Activated naive CD4-positive, alpha-beta T cell treated with Interleukin-2 at 50 U/mL for 16 hours (primary cell): ENCODE results near the gene EGLN1.
A peak's percentile ranks its signal among the peaks of the same experiment; 100 is the strongest.

Source experiments
- DNase-seq: peaks from one replicate; pipeline ENCODE4 v3.0.0-alpha.2; 2020

Gene EGLN1

DNA sequence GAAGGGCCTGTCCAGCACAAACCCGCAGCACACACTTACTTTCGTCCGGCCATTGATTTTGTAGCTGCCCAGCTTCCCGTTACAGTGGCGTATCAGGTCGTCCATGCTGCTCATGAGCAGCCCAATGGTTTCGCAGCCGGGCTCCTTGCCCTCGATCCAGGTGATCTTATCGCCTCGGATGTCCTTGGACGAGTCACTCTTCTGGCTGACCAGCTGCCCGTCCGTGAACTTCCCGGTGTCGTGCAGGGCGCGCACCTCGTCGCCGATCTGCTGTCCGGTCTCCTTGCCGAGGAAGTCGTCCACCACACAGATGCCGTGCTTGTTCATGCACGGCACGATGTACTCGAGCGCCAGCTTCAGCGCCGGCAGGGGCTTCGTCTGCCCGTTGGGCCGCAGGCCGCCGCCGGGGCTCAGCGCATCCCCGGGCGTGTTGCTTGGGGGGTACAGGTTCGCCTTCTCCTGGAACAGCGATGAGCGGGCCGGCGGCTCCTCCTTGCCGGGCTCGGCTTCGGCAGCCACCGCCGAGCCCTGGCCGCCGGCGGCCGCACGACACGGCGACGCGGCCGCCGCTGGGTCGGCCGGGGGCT lies 1.0 kb downstream of the EGLN1 start:
- peak; percentile 54 for DNase-seq

DNA sequence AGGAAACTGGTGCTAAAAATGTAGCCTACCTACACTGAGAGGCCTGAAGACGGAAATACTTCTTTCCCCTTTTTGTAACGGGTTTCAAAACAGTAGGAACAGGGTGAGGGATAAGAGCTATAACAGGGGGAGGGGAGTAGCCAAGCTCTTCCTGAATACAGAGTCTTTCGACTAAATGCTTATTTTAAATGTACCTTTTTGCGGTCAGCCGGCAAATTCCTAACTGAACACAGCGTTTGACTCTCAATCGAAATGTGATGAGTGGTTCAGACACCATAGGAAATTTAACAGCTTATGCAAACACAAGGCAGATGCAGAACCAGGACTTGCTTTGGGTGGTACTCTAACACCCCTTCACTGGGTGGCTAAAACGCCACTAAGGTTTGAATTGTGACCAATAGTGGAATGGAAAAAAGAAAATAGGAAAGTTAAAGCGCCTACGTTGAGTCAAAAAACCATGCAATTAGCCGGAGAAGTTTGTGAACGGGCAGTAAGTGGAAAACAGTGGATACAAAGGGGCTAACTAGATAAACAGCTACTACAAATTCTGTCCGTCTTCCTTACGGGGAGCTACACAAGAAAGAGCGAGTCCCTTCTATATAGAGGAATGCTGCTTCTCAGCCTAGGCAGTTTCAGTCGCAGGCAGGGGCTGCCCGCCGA lies 1.7 kb downstream of the EGLN1 start:
- DNase-seq, result no peak

DNA sequence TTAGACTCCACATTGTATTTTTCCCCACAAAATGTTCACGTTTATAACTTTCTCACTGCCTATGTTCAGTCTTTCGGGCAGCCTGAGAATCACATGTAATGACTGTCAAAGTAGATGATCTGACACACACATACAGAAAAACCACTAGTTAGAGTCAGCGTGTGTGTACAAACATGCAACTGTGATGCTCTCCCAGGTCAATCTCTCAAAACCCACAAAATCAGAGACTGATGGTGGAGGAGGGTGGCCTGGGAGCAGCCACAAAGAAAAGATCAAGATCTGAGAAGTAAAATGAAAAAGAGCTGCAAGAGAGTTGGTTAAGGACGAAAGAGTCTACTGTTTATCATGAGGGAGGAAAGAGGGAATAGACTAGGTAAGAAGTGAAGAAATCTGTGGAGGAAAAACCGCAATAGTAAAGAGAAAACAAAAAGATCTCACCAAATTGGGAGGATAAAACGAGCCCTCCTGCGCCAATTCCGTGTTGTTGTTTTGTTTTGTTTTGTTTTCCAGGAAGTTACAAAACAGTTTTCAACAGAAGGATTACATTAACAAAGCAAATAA lies 2.3 kb downstream of the EGLN1 start:
- no peak for DNase-seq

DNA sequence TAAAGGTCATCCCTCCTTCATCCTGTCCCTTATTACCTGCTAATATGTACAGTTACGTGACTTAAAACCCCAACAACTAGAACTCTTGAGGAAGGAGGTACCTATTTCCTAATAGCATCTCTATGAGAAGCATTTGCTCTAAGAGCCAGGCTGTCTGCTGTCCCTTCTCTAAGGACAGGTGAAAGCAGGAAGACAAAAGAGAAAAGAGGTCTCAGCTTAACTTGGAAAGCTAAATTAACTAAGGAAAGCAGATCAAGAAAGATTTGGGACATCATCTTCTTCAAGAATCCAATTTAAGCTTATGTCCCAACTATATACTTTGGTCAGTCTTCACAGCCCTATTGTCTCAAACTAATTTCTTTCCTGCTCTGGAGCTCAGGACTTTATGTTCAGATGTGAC lies 2.9 kb downstream of the EGLN1 start:
- no peak for DNase-seq

DNA sequence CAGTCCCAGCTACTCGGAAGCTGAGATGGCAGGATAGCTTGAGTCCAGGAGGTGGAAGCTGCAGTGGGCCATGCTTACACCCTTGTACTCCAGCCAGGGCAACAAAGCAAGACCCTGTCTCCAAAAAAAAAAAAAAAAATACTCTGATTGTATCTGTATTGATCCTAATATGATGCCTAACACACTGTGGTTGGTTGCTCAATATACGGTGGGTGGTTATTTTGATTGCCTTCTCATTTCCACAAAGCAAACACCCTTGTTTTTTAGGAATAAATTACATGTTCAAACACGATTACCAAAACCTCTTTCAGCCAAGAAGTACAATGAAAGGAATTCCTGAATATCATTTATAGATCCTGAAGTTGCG lies 3.4 kb downstream of the EGLN1 start:
- DNase-seq, result no peak

DNA sequence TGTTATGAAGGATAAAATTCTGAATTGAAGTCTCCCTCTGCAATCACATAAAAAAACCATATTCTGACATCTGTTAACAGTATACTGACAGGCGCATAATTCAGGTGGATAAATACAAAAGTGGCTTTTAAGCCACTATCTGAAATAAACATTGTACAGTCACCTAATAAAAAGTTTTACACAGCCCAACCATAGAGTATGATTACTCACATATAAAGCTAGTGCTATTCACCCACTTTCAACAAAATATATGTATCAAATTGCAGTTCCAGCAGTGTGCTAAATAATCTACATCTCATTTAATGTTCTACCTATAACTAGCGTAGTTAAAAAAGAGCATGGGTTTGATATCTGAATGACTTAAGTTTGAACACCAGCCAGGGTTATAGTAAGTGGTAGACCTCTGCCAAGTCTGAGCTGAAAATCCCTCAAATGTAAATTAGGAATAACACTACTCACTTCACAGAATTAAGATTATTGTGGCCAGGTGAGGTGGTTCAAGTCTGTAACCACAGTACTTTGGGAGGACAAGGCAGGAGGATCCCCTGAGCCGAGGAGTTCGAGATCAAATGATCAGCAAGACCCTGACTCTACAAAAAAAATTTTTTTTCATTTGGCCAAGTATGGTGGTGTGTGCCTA lies 3.9 kb downstream of the EGLN1 start:
- DNase-seq, result no peak

DNA sequence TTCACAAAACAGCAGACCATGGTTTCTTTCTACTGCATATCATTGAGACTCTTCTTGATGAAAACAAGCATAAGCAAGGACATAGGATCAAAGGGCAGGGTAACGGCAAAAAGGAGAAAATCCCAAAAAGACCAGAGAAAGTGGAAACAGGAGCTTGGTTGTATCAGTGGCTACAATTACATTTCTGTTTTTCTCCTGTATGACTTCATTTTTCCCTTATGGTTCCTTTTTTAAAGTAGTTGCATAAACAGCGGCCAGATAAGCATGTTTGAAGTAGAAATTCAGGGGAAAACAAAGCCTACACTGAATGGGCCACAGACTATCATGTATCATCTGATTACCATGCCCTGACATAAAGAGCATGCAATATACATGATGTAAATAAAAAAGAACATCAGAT lies 4.6 kb downstream of the EGLN1 start:
- DNase-seq, result no peak

DNA sequence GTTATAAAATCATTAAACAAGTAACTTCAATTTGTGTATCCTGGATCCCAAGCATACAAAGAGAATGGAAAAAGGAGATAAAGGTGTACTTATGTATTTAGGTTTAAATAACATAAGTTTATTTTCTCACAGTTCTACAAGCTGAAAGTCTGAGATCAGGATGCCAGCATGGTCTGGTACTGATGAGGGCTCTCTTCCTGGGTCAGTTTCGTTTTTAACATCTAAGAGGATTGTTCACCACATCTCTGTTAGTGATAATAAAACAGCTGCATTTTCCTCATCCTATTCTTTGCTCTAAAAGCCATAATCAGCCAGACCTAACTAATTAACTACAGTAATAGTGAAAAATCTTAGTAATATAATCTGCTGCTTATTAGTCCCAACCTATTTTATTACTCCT lies 5.2 kb downstream of the EGLN1 start:
- DNase-seq, result no peak

DNA sequence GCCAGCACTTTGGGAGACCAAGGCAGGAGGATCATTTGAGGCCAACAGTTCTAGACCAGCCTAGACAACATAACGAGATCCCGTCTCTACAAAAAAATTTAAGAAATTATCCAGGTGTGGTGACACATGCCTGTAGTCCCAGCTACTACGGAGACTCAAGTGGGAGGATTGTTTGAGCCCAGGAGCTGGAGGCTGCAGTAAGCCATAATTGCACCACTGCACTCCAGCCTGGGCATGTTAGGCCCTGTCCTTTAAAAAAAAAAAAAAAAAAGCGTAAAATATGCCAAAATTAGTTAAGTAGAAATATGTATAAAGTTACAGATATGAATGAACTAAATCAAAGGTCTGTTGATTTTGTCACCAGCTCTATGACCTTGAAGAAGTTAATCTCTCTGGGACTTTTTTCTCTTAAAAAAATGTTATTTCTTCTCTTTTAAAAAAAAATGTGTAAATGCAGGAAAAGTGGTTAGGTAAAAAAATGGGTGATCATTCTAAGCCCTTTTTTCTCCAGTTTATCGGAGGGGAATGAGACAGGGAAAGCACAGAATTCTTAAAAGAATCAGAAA lies 7.0 kb downstream of the EGLN1 start:
- DNase-seq, result no peak

DNA sequence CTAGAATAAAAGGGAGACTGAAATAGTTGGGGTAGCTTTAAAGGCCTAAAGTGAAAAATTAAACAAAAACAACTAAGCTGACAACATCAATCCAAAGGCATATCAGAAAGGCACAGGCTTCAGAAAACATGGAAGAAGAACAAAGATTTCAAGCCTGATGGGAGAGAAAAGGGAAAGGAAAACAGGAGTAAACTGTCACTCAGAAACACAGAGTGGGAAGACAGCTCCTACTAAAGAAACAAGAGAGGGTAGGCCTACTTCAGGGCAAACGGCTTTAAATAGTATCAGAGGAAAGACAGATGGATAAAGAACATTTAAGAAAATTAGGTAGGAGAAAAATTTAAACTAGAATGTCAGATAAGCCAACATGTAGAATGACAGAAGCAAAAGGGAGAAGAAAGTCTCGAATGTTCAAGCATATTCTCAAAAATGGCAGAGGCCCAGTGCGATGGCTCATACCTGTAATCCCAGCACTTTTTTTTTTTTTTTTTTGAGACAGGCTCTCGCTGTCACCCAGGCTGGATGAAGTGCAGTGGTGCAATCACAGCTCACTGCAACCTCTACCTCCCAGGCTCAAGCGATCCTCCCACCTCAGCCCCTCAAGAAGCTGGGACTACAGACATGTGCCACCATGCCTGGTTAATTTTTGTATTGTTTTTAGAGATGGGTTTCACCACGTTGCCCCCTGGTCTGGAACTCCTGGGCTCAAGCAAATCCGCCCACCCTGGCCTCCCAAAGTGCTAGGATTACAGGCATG lies 7.6 kb downstream of the EGLN1 start:
- no peak for DNase-seq

DNA sequence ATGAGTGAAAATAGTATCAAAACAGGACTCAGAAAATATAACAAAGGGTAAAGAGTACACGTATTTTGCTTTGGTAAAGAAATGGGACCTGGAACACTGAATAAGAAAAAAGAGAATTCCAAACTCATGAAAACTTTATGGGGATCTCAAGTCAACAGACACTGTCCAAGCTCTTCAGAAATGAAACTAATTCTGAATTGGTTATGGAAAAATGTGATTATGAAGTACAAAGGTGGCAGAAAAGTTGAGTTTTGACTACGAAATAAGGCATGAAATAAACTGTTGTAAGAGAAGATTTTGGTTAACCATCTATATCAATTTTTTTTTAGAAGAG lies 8.4 kb downstream of the EGLN1 start:
- DNase-seq, result no peak

DNA sequence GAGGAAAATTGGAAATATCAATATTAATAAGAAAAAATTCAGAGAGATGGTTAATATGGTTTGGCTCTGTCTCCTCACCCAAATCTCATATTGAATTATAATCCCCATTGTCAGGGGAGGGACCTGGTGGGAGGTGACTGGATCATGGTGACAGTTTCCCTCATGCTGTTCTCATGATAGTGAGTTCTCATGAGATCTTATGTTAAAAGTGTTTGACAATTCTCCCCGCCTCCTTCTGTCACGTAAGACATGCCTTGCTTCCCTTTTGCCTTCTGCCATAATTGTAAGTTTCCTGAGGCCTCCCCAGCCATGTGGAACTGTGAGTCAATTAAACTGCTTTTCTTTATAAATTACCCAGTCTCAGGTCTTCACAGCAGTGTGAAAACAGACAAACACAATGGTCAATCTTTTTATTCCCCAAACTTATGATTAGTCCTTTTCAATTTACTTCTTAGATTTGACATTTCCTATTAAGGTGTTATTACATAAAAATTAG lies 11.0 kb downstream of the EGLN1 start:
- no peak for DNase-seq

DNA sequence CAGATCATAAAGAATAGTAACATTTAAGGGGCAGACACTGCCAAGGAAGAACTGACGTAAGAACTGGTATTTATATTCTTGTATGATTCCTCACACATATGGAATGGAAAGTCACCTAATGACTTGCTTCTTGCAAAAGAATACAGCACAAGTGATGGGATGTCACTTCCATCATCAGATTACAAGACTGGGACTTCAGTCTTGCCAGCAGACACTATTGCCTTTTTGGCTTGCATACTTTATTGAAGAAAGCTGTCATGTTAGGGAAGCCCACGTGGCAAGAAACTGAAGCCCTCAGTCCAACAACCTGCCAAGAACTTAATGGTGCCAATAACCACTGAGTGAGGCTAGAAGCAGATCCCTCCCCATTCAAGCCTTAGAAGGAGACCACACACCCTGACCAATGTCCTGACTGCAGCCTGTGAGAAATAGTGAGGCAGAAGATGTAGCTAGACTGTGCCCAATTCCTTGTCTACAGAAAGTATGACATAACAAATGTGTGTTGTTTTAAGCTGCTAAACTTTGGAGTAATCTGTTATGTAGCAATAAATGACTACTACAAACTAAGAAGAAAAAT lies 12.0 kb downstream of the EGLN1 start:
- no peak for DNase-seq

DNA sequence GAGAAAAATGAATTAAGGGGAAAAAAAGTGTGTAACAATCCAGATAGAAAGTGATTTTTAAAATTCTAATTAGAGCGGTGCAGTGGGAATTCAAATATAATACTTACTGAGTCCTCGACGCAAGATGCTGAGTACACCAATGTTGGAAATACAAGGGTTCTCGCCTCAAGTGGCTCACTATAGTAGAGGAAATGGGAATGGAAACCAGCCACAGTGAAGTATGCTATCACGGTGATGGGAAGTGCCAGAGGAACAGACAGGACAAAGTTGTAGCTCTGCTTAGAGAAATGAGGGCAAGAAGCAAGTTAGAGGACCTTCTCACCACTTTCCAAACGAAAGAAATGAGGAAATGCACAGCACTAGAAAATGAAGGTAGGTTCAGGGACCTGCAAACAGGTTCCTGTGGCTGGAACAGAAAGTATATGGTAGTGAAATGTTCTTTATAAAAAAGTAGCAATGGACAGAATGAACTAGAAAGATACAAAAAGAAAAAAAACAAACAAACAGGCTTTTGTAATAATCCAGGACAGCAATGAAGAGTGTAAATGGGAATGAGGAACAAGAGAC lies 13.5 kb downstream of the EGLN1 start:
- no peak for DNase-seq

DNA sequence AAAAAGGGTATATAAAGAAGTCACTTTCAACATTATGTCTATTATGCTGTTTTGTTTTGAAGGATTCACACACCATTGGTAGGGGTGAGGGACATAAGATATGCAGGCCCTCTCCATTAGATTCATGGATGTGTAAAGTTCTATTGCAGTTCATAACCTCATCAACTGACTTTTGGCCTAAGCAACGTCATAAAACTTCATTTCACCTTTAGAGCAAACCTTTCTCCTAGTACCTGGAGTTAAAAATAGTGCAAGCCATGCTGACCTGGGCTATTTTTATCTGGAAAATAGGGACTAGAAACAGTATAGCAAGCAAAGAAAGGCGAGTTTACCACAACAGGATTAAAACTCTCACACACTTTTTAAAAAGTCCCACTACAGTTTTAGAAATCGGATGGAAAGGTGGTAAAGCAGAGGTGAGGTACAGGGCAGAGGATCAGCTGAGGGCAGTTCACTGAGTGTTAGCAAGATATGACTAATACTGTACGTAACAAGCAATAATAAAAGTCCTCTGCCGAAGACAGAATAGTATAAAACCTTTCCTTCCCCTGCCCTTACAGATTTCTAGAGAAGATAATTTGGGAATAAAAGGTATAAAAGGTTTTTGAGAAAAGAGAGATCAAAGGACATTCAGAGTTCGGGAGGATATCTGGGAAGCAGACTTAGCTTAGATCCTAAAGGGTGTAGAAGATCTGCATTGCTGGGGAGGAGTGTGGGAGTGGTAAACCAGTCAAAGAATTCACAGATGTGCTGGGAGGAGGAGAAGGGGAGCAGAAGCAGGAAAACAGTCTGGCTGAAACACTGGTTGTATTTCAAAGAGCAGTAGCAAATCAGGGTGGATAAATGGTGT lies 14.3 kb downstream of the EGLN1 start:
- DNase-seq, result no peak

DNA sequence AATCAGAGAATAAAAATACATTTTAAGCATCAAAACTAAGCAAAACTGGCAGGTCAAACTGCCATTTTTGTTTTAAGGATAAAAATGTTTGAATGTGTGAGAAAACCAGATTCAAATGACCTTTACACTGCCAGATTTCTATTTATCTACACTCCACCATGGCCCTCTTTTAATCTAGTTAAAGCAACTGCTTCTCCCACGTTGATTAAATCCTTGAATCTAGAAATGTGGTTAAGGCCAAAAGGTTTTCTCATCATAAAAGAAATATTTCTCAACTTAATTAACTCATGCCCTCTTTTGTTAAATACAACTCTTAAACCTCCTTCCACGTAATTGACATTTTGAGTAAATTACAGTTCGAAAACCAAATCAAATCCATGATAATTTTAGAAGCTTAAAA lies 15.0 kb downstream of the EGLN1 start:
- DNase-seq, result no peak

DNA sequence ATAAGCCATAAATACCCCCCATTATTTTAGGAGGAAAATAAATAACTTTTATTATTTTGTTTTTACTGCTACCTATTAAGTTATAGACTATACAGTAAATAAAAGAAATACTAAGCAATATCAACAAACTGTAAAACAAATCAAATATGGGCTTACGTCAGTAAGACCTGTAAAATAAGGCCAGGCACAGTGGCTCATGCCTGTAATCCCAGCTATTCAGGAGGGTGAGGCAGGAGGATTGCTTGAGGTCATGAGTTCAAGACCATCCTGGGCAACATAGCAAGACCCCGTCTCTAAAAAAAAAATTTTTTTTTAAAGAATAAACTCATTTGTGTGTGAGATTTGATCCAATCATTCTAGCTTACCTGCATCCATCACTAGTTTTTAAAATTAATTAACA lies 17.8 kb downstream of the EGLN1 start:
- DNase-seq, result no peak

DNA sequence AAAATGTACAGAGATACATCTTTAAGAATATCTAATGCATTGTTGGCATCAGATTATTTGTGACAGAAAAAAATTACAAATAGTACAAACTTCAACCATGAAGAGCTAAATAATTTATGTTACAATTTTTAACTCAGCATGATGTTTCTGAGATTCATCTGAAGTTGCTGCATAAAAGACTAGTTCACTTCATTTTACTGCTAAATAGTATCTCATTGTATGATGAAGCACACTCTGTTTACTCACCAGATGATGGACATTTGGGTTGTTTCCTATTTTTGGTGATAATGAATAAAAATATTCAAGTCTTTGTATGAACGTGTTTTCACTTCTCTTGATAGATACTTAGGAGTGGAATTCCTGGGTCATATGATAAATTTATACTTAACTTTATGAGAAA lies 20.6 kb downstream of the EGLN1 start:
- no peak for DNase-seq

DNA sequence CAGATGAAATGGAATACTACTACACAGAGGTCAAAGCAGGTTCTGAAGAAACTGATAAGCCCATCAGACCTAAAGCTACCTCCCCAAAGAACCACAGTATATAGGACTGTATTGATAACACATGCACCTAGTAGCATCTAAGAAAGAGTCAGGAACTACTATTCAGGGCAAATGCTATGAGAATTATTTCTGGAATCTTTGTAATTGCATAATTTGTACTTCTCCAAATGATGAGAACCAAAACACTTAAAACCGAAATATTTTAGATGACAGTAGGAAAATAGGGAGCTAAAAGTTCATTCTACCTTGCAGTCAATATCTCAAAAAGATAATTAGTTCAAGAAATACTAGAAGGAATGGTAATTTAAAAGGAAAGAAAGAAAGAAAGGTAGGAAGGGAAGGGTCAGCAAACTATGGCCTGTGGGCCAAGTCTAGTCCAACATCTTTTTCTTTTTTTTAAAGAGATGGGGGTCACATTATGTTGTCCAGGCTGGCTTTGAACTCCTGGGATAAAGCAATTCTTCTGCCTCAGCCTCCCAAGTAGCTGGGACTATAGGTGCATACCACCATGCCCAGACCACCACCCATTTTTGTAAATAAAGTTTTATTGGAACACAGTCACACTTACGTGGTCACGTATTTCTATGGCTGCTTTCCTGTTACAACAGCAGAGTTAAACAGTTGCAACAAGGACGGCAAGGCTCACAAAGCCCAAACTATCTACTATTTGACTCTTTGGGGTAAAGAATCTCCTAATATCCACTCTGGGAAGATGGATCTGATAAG lies 24.0 kb downstream of the EGLN1 start:
- DNase-seq, result no peak

DNA sequence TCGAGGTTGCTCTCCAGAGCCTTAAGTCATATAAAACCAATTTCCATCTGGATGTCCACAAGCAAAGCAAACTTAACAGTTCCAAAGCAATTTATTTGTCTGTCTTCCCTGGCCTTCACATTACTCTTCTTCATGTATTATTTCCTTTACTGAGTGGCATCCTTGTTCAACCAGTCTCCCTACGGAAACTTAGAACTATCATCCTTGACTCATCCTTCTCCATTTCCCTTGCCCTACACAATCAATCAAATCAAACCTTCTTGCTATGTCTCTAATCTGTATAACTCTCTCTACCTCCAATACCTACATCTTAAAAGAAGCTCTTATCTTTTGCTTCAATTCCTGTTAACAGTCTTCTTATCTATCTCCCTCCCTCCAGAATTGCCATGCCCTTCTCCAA lies 25.4 kb downstream of the EGLN1 start:
- DNase-seq, result no peak

DNA sequence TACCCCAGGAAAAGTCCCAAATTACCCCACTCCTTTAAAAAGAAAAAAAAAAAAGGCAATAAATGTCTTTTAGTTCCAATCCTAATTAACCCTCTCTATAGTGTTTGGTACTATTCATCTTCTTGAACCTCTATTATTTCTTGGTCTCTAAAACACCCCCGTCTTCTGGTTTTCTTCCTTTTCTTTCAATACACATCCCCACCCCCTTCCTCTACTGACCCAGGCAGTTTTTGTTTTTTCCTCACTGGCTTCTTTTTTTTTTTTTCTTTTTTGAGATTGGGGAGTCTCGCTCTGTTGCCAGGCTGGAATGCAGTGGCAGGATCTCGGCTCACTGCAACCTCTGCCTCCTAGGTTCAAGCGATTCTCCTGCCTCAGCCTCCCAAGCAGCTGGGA lies 26.1 kb downstream of the EGLN1 start:
- no peak for DNase-seq
